ENCODE data around the gene ZNF512. TPM values are rescaled to one million over a fixed set of nuclear protein-coding genes. Genes with fewer than 3 reads are reported as not detected.

Gene ZNF512
- total and polyA plus RNA-seq, 2 of the 13 experiments (the other 11 are each of a cell fraction or from before 2014, with no cell fraction given): 29.8 to 31.0 TPM

GRCh38 chr2:27549303-27549702 lies 33.5 kb upstream of the ZNF512 start (continued):
- TF ChIP-seq ZNF513 (CRISPR knock-in tag; conservative IDR thresholded peaks at IDR 0.05): no peak
- no peak for TF ChIP-seq ZNF484 (CRISPR knock-in tag; IDR thresholded peaks at IDR 0.05; ENCODE audit: borderline replicate concordance, low read depth)
- TF ChIP-seq MEF2D (CRISPR knock-in tag; IDR thresholded peaks at IDR 0.05): no peak
- TF ChIP-seq DZIP1 (CRISPR knock-in tag; IDR thresholded peaks at IDR 0.05): no peak
- no peak for TF ChIP-seq HMG20A (CRISPR knock-in tag; IDR thresholded peaks at IDR 0.05; ENCODE audit: borderline replicate concordance)
- no peak for TF ChIP-seq PHF5A (CRISPR knock-in tag; IDR thresholded peaks at IDR 0.05; ENCODE audit: low read depth, unreplicated experiment)
- TF ChIP-seq SOX13 (IDR thresholded peaks at IDR 0.05): no peak
- TF ChIP-seq SOX13 (CRISPR knock-in tag; conservative IDR thresholded peaks at IDR 0.05 in 1 of 2, IDR thresholded peaks at IDR 0.05 in 1 of 2): peak in 1 of 2 experiments; percentile 19; a peak in 1 of 4 replicates
- no peak for TF ChIP-seq KLF13 (CRISPR knock-in tag; IDR thresholded peaks at IDR 0.05)
- no peak for TF ChIP-seq ZNF574 (CRISPR knock-in tag; IDR thresholded peaks at IDR 0.05)
- TF ChIP-seq RARG (CRISPR knock-in tag; IDR thresholded peaks at IDR 0.05; ENCODE audit: low read depth): no peak
- TF ChIP-seq ZNF143 (CRISPR knock-in tag; IDR thresholded peaks at IDR 0.05): no peak
- no peak for TF ChIP-seq JDP2 (CRISPR knock-in tag; IDR thresholded peaks at IDR 0.05; ENCODE audit: borderline replicate concordance)
- no peak for TF ChIP-seq REXO4 (CRISPR knock-in tag; IDR thresholded peaks at IDR 0.05; ENCODE audit: borderline replicate concordance)
- no peak for TF ChIP-seq RAD51 (IDR thresholded peaks at IDR 0.05; ENCODE audit: borderline replicate concordance)
- TF ChIP-seq ZNF446 (CRISPR knock-in tag; IDR thresholded peaks at IDR 0.05): no peak
- no peak for TF ChIP-seq ISL2 (CRISPR knock-in tag; IDR thresholded peaks at IDR 0.05)
- no peak for TF ChIP-seq CHD4 (IDR thresholded peaks at IDR 0.05; ENCODE audit: borderline replicate concordance, low read length)
- TF ChIP-seq NR3C1 (CRISPR knock-in tag; IDR thresholded peaks at IDR 0.05): no peak
- no peak for TF ChIP-seq ZBTB2 (CRISPR knock-in tag; IDR thresholded peaks at IDR 0.05; ENCODE audit: low read depth)
- TF ChIP-seq ZKSCAN1 (IDR thresholded peaks at IDR 0.05; ENCODE audit: low read length): no peak
- no peak for TF ChIP-seq CREBL2 (CRISPR knock-in tag; IDR thresholded peaks at IDR 0.05; ENCODE audit: borderline replicate concordance)
- TF ChIP-seq POGZ (CRISPR knock-in tag; IDR thresholded peaks at IDR 0.05): no peak
- TF ChIP-seq ZNF3 (CRISPR knock-in tag; IDR thresholded peaks at IDR 0.05): no peak
